ENCODE measurements around the gene BET1L. TPM values are rescaled to one million over a fixed set of nuclear protein-coding genes. Genes with fewer than 3 reads are reported as not detected.
A peak's percentile ranks its signal among the peaks of the same experiment; 100 is the strongest.

The BET1L gene
- total and polyA plus RNA-seq, 10 of the 15 experiments (the other 5 are each of a cell fraction or from before 2014, with no cell fraction given): 6.7 to 55.4 (median 39.7) TPM

DNA sequence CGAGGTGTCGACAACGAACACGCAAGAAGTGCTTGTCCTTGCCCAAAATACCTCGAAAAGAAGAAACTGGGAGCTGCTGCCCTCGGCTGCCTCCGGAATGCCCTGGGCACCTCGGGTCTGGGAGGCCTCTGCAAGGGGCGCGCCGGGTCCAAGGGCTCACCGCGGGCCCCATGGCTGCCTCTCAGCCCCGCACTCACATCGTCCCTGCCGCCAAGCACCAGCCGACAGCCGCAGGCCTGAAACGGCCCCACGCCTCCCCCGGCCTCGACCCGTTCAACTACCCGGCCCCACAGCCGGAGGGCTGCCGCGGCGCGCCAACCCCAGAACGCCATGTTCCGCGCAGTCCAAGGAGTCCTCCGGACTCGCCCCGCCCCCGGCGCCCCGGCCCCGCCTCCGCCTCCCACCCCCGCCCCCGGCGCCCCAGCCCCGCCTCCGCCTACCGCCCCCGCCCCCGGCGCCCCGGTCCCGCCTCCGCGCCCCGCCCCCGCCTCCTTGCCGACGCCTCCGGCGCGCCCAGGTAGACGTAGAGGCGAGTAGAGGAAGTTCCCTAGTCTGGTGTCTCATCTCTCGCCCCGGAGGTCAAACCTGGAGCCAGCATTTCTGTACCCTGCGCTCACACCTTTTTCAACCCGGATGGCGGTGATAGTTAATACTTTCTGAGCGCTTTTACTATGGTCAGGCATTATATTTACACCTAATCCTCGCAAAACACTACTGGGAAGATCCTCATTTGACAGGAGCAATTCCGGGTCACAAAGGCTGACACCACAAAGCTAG is 29.0 kb upstream of the BET1L start, which contains the start of gene SIRT3 (continued):
- TF ChIP-seq, protein P1, sequence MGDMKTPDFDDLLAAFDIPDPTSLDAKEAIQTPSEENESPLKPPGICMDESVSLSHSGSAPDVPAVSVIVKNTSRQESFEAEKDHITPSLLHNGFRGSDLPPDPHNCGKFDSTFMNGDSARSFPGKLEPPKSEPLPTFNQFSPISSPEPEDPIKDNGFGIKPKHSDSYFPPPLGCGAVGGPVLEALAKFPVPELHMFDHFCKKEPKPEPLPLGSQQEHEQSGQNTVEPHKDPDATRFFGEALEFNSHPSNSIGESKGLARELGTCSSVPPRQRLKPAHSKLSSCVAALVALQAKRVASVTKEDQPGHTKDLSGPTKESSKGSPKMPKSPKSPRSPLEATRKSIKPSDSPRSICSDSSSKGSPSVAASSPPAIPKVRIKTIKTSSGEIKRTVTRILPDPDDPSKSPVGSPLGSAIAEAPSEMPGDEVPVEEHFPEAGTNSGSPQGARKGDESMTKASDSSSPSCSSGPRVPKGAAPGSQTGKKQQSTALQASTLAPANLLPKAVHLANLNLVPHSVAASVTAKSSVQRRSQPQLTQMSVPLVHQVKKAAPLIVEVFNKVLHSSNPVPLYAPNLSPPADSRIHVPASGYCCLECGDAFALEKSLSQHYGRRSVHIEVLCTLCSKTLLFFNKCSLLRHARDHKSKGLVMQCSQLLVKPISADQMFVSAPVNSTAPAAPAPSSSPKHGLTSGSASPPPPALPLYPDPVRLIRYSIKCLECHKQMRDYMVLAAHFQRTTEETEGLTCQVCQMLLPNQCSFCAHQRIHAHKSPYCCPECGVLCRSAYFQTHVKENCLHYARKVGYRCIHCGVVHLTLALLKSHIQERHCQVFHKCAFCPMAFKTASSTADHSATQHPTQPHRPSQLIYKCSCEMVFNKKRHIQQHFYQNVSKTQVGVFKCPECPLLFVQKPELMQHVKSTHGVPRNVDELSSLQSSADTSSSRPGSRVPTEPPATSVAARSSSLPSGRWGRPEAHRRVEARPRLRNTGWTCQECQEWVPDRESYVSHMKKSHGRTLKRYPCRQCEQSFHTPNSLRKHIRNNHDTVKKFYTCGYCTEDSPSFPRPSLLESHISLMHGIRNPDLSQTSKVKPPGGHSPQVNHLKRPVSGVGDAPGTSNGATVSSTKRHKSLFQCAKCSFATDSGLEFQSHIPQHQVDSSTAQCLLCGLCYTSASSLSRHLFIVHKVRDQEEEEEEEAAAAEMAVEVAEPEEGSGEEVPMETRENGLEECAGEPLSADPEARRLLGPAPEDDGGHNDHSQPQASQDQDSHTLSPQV (IDR thresholded peaks at IDR 0.05): no peak
- no peak for TF ChIP-seq EED (IDR thresholded peaks at IDR 0.05; ENCODE audit: low read depth)
- no peak for TF ChIP-seq SUZ12 (IDR thresholded peaks at IDR 0.05; ENCODE audit: unreplicated experiment)
- TF ChIP-seq SREBF2 (IDR thresholded peaks at IDR 0.05; ENCODE audit: low read length): no peak
- no peak for TF ChIP-seq KAT2A (conservative IDR thresholded peaks at IDR 0.05; ENCODE audit: control insufficient read depth, low read depth, low read length)
- TF ChIP-seq, protein P2, sequence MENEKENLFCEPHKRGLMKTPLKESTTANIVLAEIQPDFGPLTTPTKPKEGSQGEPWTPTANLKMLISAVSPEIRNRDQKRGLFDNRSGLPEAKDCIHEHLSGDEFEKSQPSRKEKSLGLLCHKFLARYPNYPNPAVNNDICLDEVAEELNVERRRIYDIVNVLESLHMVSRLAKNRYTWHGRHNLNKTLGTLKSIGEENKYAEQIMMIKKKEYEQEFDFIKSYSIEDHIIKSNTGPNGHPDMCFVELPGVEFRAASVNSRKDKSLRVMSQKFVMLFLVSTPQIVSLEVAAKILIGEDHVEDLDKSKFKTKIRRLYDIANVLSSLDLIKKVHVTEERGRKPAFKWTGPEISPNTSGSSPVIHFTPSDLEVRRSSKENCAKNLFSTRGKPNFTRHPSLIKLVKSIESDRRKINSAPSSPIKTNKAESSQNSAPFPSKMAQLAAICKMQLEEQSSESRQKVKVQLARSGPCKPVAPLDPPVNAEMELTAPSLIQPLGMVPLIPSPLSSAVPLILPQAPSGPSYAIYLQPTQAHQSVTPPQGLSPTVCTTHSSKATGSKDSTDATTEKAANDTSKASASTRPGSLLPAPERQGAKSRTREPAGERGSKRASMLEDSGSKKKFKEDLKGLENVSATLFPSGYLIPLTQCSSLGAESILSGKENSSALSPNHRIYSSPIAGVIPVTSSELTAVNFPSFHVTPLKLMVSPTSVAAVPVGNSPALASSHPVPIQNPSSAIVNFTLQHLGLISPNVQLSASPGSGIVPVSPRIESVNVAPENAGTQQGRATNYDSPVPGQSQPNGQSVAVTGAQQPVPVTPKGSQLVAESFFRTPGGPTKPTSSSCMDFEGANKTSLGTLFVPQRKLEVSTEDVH (IDR thresholded peaks at IDR 0.05; ENCODE audit: low read depth, partially characterized antibody): no peak
- TF ChIP-seq, protein P3, sequence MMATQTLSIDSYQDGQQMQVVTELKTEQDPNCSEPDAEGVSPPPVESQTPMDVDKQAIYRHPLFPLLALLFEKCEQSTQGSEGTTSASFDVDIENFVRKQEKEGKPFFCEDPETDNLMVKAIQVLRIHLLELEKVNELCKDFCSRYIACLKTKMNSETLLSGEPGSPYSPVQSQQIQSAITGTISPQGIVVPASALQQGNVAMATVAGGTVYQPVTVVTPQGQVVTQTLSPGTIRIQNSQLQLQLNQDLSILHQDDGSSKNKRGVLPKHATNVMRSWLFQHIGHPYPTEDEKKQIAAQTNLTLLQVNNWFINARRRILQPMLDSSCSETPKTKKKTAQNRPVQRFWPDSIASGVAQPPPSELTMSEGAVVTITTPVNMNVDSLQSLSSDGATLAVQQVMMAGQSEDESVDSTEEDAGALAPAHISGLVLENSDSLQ (IDR thresholded peaks at IDR 0.05): no peak
- TF ChIP-seq NBN (IDR thresholded peaks at IDR 0.05): peak; percentile 84
- TF ChIP-seq, protein P4, sequence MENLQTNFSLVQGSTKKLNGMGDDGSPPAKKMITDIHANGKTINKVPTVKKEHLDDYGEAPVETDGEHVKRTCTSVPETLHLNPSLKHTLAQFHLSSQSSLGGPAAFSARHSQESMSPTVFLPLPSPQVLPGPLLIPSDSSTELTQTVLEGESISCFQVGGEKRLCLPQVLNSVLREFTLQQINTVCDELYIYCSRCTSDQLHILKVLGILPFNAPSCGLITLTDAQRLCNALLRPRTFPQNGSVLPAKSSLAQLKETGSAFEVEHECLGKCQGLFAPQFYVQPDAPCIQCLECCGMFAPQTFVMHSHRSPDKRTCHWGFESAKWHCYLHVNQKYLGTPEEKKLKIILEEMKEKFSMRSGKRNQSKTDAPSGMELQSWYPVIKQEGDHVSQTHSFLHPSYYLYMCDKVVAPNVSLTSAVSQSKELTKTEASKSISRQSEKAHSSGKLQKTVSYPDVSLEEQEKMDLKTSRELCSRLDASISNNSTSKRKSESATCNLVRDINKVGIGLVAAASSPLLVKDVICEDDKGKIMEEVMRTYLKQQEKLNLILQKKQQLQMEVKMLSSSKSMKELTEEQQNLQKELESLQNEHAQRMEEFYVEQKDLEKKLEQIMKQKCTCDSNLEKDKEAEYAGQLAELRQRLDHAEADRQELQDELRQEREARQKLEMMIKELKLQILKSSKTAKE (IDR thresholded peaks at IDR 0.05; ENCODE audit: low read depth, poor library complexity, severe bottlenecking): peak; percentile 85
- no peak for TF ChIP-seq IRF4 (IDR thresholded peaks at IDR 0.05; ENCODE audit: low read depth, low read length)
- peak; percentile 83 for TF ChIP-seq GATAD2B (conservative IDR thresholded peaks at IDR 0.05; ENCODE audit: low read depth)
- peak; percentile 77 for TF ChIP-seq KLF5 (IDR thresholded peaks at IDR 0.05; ENCODE audit: partially characterized antibody)
- TF ChIP-seq, protein P5, sequence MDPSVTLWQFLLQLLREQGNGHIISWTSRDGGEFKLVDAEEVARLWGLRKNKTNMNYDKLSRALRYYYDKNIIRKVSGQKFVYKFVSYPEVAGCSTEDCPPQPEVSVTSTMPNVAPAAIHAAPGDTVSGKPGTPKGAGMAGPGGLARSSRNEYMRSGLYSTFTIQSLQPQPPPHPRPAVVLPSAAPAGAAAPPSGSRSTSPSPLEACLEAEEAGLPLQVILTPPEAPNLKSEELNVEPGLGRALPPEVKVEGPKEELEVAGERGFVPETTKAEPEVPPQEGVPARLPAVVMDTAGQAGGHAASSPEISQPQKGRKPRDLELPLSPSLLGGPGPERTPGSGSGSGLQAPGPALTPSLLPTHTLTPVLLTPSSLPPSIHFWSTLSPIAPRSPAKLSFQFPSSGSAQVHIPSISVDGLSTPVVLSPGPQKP (IDR thresholded peaks at IDR 0.05; ENCODE audit: low read depth, low read length): 0 out of 2 replicates have a peak, but pooled peaks have one; percentile 9
- peak; percentile 83 for TF ChIP-seq POLR2A (IDR thresholded peaks at IDR 0.05; ENCODE audit: low read depth, low read length)
- peak in 1 of 2 experiments; percentile 99; a peak in 2 of 3 replicates for TF ChIP-seq EGR1 (IDR thresholded peaks at IDR 0.05; ENCODE audit: borderline replicate concordance in 1 of 2, low read depth in 2 of 2, low read length in 2 of 2)

Data from GM12878 (cell line).